RWPE2 (cell line): ENCODE data around the gene LZTS3.
"Not testable (repeated sequence)": the region's sequence is repeated elsewhere in the genome, so short reads cannot be mapped to it uniquely, and the experiment has no call there.

Source experiments
- ATAC-seq: fragments of 200-7000 bp; cut with Tn5 transposase; 3 replicates; pipeline ENCODE4 v1.9.1; 2021; ENCODE audit warnings: low read depth
- DNase-seq: peaks from one replicate; pipeline ENCODE4 v3.0.0-alpha.2; 2020; ENCODE audit warnings: low spot score
- H3K27ac ChIP-seq: fragments of 450-650 bp; 2 replicates; pipeline ENCODE4 v1.5.1; 2017; ENCODE audit warnings: mild to moderate bottlenecking; ENCODE audit not compliant: poor library complexity, severe bottlenecking
- H3K27me3 ChIP-seq: fragments of 250-450 bp; sonication (Bioruptor Pico); 2 replicates; pipeline ENCODE4 v1.5.1; 2021; ENCODE audit warnings: mild to moderate bottlenecking, moderate library complexity; ENCODE audit not compliant: insufficient read depth, poor library complexity, severe bottlenecking
- H3K36me3 ChIP-seq: fragments of 250-450 bp; sonication (Bioruptor Pico); 2 replicates; pipeline ENCODE4 v1.5.1; 2020; ENCODE audit warnings: low read depth, mild to moderate bottlenecking, moderate library complexity
- H3K4me1 ChIP-seq: fragments of 250-450 bp; sonication (Bioruptor Pico); 2 replicates; pipeline ENCODE4 v1.5.1; 2021; ENCODE audit warnings: mild to moderate bottlenecking, moderate library complexity; ENCODE audit not compliant: insufficient read depth, poor library complexity, severe bottlenecking
- H3K4me3 ChIP-seq: fragments of 250-450 bp; sonication (Bioruptor Pico); 2 replicates; pipeline ENCODE4 v1.5.1; 2021; ENCODE audit warnings: mild to moderate bottlenecking, moderate library complexity; ENCODE audit not compliant: severe bottlenecking
- H3K9me3 ChIP-seq: fragments of 250-450 bp; sonication (Bioruptor Pico); 2 replicates; pipeline ENCODE4 v1.5.1; 2021; ENCODE audit warnings: mild to moderate bottlenecking, moderate library complexity; ENCODE audit not compliant: severe bottlenecking
- TF ChIP-seq, protein P1 (sequence below): fragments of 450-650 bp; IDR thresholded peaks from one replicate; pipeline ENCODE4 v1.5.1; 2017; ENCODE audit warnings: mild to moderate bottlenecking, moderate library complexity; ENCODE audit not compliant: poor library complexity, severe bottlenecking

Gene LZTS3

DNA sequence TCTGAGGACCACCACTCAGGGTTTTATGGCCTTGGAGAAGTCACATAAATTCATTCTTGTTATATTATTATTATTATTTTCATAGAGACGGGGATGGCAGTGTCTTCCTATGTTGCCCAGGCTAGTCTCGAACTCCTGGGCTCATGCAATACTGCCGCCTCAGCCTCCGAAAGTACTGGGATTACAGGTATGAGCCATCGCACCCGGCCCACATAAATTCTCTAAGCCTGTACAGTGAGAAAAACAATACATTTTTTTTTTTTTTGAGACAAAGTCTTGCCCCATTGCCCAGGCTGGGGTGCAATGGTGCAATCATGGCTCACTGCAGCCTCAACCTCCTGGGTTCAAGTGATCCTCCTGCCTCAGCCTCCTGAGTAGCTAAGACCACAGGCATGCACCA lies 12.9 kb downstream of the LZTS3 start:
- peaks cover 7% of the 10 kb centered on the region for H3K4me1 ChIP-seq
- H3K27ac ChIP-seq = peak overlapping the region; percentile 48
- DNase-seq = no peak
- TF ChIP-seq, protein P1, sequence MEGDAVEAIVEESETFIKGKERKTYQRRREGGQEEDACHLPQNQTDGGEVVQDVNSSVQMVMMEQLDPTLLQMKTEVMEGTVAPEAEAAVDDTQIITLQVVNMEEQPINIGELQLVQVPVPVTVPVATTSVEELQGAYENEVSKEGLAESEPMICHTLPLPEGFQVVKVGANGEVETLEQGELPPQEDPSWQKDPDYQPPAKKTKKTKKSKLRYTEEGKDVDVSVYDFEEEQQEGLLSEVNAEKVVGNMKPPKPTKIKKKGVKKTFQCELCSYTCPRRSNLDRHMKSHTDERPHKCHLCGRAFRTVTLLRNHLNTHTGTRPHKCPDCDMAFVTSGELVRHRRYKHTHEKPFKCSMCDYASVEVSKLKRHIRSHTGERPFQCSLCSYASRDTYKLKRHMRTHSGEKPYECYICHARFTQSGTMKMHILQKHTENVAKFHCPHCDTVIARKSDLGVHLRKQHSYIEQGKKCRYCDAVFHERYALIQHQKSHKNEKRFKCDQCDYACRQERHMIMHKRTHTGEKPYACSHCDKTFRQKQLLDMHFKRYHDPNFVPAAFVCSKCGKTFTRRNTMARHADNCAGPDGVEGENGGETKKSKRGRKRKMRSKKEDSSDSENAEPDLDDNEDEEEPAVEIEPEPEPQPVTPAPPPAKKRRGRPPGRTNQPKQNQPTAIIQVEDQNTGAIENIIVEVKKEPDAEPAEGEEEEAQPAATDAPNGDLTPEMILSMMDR = no peak
- H3K4me3 ChIP-seq = peak overlapping the region; percentile 62
- no peaks in the 10 kb centered on the region for H3K27me3 ChIP-seq
- peaks cover 4% of the 10 kb centered on the region for H3K36me3 ChIP-seq
- no peak for ATAC-seq
- H3K9me3 ChIP-seq = no peaks in the 10 kb centered on the region

DNA sequence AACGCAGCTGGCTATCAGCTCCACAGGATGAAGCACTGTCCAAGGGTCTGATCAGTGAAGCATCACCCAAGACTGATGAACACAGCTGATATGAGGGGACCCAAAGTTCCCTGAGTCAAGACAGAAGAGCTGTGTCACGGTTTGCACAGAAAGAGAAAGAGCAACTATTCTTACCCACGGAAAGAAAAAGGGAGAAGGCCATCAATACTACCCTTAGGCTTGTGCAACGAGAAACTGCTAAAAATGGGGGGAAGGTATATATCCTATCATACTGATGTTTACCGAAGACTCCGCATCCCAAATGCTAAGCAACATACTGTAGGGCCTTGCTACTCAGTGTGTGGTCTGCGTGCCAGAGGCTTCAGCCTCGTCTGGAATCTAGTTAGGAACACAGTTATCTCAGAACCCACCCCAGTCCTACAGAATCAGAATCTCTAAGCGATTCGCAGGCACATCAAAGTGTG lies 14.3 kb downstream of the LZTS3 start:
- Histone ChIP-seq H3K27me3 (no peaks in the 10 kb centered on the region), H3K9me3 (no peaks in the 10 kb centered on the region), H3K36me3 (peaks cover 12% of the 10 kb centered on the region), H3K4me1 (peaks cover 7% of the 10 kb centered on the region), H3K27ac (peak overlapping the region; percentile 48), H3K4me3 (peak overlapping the region; percentile 62)
- TF ChIP-seq, protein P1 = no peak
- DNase-seq (no peak), ATAC-seq (peak; percentile 27)

- H3K4me3 ChIP-seq = no peak overlapping the region
- H3K27me3 ChIP-seq = no peaks in the 10 kb centered on the region
- H3K27ac ChIP-seq = no peak overlapping the region
- H3K36me3 ChIP-seq = peaks cover 12% of the 10 kb centered on the region
- DNase-seq (no peak), ATAC-seq (no peak)
- H3K4me1 ChIP-seq = peaks cover 7% of the 10 kb centered on the region
- TF ChIP-seq, protein P1 = no peak
- H3K9me3 ChIP-seq = no peaks in the 10 kb centered on the region
Observed at GRCh38 chr20:3157817-3158216, 15.5 kb downstream of the LZTS3 start.

- Histone ChIP-seq H3K4me3 (no peak overlapping the region), H3K9me3 (no peaks in the 10 kb centered on the region), H3K36me3 (peaks cover 17% of the 10 kb centered on the region), H3K27ac (no peak overlapping the region), H3K27me3 (no peaks in the 10 kb centered on the region), H3K4me1 (peaks cover 7% of the 10 kb centered on the region)
- ATAC-seq (no peak), DNase-seq (no peak)
- TF ChIP-seq, protein P1 = no peak
Observed at GRCh38 chr20:3156811-3157619, 16.3 kb downstream of the LZTS3 start.

GRCh38 chr20:3152057-3152644 lies 21.2 kb downstream of the LZTS3 start:
- not testable (repeated sequence) for ATAC-seq

More at GRCh38 chr20:3152057-3152644, 21.2 kb downstream of the LZTS3 start:
- not testable (repeated sequence) for H3K27ac ChIP-seq, H3K4me3 ChIP-seq, DNase-seq, H3K9me3 ChIP-seq, H3K27me3 ChIP-seq, H3K4me1 ChIP-seq
- H3K36me3 ChIP-seq = peaks cover 43% of the 10 kb centered on the region
